K562 (cell line): Measurements from ENCODE around the gene KIF9. TPM values are rescaled to one million over a fixed set of nuclear protein-coding genes. Genes with fewer than 3 reads are reported as not detected.
"Not testable (repeated sequence)": the region's sequence is repeated elsewhere in the genome, so short reads cannot be mapped to it uniquely, and the experiment has no call there.

Experiments used
- ATAC-seq: fragments of 200-7000 bp; cut with Tn5 transposase; 3 replicates; pipeline ENCODE4 v1.9.1; 2020; ENCODE audit warnings: moderate library complexity
- BruUV-seq: library from RNA; stranded (reverse); fragments of 400-500 nt; replicated peaks from 2 replicates; lab custom pipeline; 2021; lab: Mats Ljungman, UMichigan
- CTCF ChIA-PET: fragments of 300-600 bp; formaldehyde crosslinking; extraction: SDS; loops from one replicate; lab custom pipeline; 2021; ENCODE audit warnings: low intra/inter-chr PET ratio; lab: Yijun Ruan, JAX
- POLR2A ChIA-PET: fragments of 300-600, 350-650 bp; sonication (Branson Sonifier 250); formaldehyde crosslinking; extraction: SDS; loops from one replicate; lab custom pipeline; 2021; ENCODE audit warnings: antibody characterized with exemption, inconsistent platforms; lab: Yijun Ruan, JAX
- DNase-seq, 4 experiments: peaks; one replicate each; pipeline versions ENCODE4 v3.0.0 to v3.0.0-alpha.2; 2011 to 2018; ENCODE audit warnings: low spot score in 3 of 4, mixed read lengths in 3 of 4; ENCODE audit errors: extremely low read depth in 1 of 4
- FAIRE-seq: peaks from 2 replicates; lab custom pipeline; 2011; peaks lifted over from hg19 to GRCh38; lab: Jason Lieb, UNC
- H2AFZ ChIP-seq: 2 replicates; pipeline ENCODE4 v1.6.0; 2011; ENCODE audit warnings: low read depth, low read length, control low read depth, inconsistent platforms
- H3K27ac ChIP-seq: fragments of 200-600 bp; 3 replicates; pipeline ENCODE4 v1.8.0; 2011; ENCODE audit warnings: low read depth, mild to moderate bottlenecking, control low read depth, inconsistent platforms, low read length, moderate library complexity, mixed read lengths; ENCODE audit errors: extremely low read depth
- H3K27me3 ChIP-seq, 2 experiments: fragments of 300-600 bp in 1 of 2; 2 replicates in 1 of 2; 3 replicates in 1 of 2; pipeline versions ENCODE4 v1.6.0 to v1.8.0; 2011; ENCODE audit warnings: inconsistent platforms in 2 of 2, low read length in 2 of 2, mild to moderate bottlenecking in 1 of 2, mixed read lengths in 1 of 2, moderate library complexity in 1 of 2; ENCODE audit not compliant: control insufficient read depth in 2 of 2, insufficient read depth in 2 of 2
- H3K36me3 ChIP-seq: fragments of 300-600 bp; 3 replicates; pipeline ENCODE4 v1.8.0; 2011; ENCODE audit warnings: mild to moderate bottlenecking, low read length, inconsistent platforms; ENCODE audit not compliant: control insufficient read depth, insufficient read depth
- H3K4me1 ChIP-seq, 2 experiments: fragments of 200-600 bp in 1 of 2; replicated peaks in 1 of 2; 2 replicates in 1 of 2; 3 replicates in 1 of 2; pipeline versions ENCODE4 v1.5.1 to v1.8.0; 2011; ENCODE audit warnings: inconsistent platforms in 2 of 2, low read length in 2 of 2, mild to moderate bottlenecking in 1 of 2, mixed read lengths in 1 of 2, moderate library complexity in 1 of 2; ENCODE audit not compliant: control insufficient read depth in 2 of 2, insufficient read depth in 2 of 2
- H3K4me2 ChIP-seq: 2 replicates; pipeline ENCODE4 v1.6.1; 2011; ENCODE audit warnings: low read length, control low read depth, inconsistent platforms, mixed read lengths; ENCODE audit not compliant: insufficient read depth
- H3K4me3 ChIP-seq: fragments of 200-600 bp; sonication (generic), shearing (Covaris generic); 2 replicates; pipeline ENCODE4 v1.5.1; 2016; ENCODE audit warnings: control low read depth, inconsistent platforms
- H3K79me2 ChIP-seq: fragments of 200-600 bp; 3 replicates; pipeline ENCODE4 v1.8.0; 2011; ENCODE audit warnings: low read length, inconsistent platforms; ENCODE audit not compliant: control insufficient read depth, insufficient read depth
- H3K9ac ChIP-seq, 2 experiments: 2 replicates each; pipeline versions ENCODE4 v1.6.0 to v1.6.1; 2011; ENCODE audit warnings: low read depth in 2 of 2, low read length in 2 of 2, control low read depth in 1 of 2, inconsistent platforms in 1 of 2, mild to moderate bottlenecking in 1 of 2, mixed read lengths in 1 of 2; ENCODE audit not compliant: insufficient read depth in 1 of 2
- H3K9me1 ChIP-seq: one replicate; pipeline ENCODE4 v1.6.0; 2011; ENCODE audit warnings: inconsistent platforms, mild to moderate bottlenecking, low read length, moderate library complexity; ENCODE audit not compliant: control insufficient read depth, insufficient read depth
- H3K9me3 ChIP-seq: replicated peaks from 2 replicates; pipeline ENCODE4 v1.5.1; 2011; ENCODE audit warnings: low read depth, low read length, inconsistent platforms; ENCODE audit not compliant: control insufficient read depth, insufficient read depth
- H4K20me1 ChIP-seq: replicated peaks from 2 replicates; pipeline ENCODE4 v1.6.1; 2011; ENCODE audit warnings: low read length, inconsistent platforms, mixed read lengths; ENCODE audit not compliant: control insufficient read depth, insufficient read depth
- ATF3 ChIP-seq, 2 experiments: fragments of 450-650 bp in 1 of 2; sonication (generic) in 1 of 2; formaldehyde crosslinking in 1 of 2; IDR thresholded peaks in 1 of 2; conservative IDR thresholded peaks in 1 of 2; 2 replicates each; pipeline versions ENCODE4 v1.6.1 to v1.8.1; 2016 to 2023; ENCODE audit warnings: mild to moderate bottlenecking in 2 of 2, moderate library complexity in 2 of 2, inconsistent platforms in 1 of 2, missing genetic modification reagents in 1 of 2
- JUND ChIP-seq, 2 experiments: IDR thresholded peaks; 2 replicates in 1 of 2; 3 replicates in 1 of 2; pipeline ENCODE4 v1.6.1; 2011; ENCODE audit warnings: borderline replicate concordance in 2 of 2, low read depth in 2 of 2, low read length in 2 of 2, improper control_type of control experiment in 1 of 2, missing biosample characterization in 1 of 2, missing genetic modification characterization in 1 of 2, missing genetic modification reagents in 1 of 2
- WGBS: fragments of 100-300 bp; shearing (Covaris generic); methylation state at CpG from one replicate; pipeline ENCODE4 v1.1.6; 2016; ENCODE audit warnings: low coverage, mixed read lengths; ENCODE audit not compliant: insufficient coverage; ENCODE audit errors: missing lambda C conversion rate; 5-methylcytosine and 5-hydroxymethylcytosine counted together
- in situ Hi-C: fragments of 300-500 bp; cut with MboI; formaldehyde crosslinking; loops from 4 replicates; pipeline ENCODE4 v1.15.0; 2018; ENCODE audit warnings: inconsistent platforms, mixed read lengths
- intact Hi-C: fragments of 100-400 bp; cut with micrococcal nuclease; formaldehyde crosslinking; loops from 2 replicates; pipeline ENCODE4 v1.14.2; 2022
- polyA plus RNA-seq, 8 experiments: library from polyadenylated mRNA; depleted of rRNA in 4 of 8; stranded (reverse) in 5 of 8; unstranded in 3 of 8; fragments of >200 nt; fragmentation: Nextera tagmentation in 2 of 8; fragmentation: Illumina TruSeq in 1 of 8; extraction: Ambion mirVana in 2 of 8; extraction: Trizol in 1 of 8; gene quantifications; 2 replicates each; pipeline versions ENCODE4 v1.2.1 to v1.2.3, GENCODE V29; 2011 to 2014; ENCODE audit warnings: inconsistent platforms in 1 of 8, missing spikeins in 1 of 8
- total RNA-seq, 7 experiments: library from RNA; depleted of rRNA in 6 of 7; stranded (reverse); fragments of >200 nt in 6 of 7; fragmentation: Illumina TruSeq in 2 of 7; extraction: Trizol in 2 of 7; gene quantifications; 2 replicates each; pipeline versions ENCODE4 v1.2.1 to v1.2.3, GENCODE V29; 2011 to 2021; ENCODE audit warnings: low replicate concordance in 1 of 7

Gene KIF9
- total and polyA plus RNA-seq, 9 of the 15 experiments (the other 6 are each of a cell fraction or from before 2014, with no cell fraction given) = 16.9 to 56.9 (median 25.0) TPM

- POLR2A ChIA-PET = interaction anchor here (0.6 to 0.9 kb wide), 3 partner anchors 8 to 153 kb away, joined by 3 to 4 read pairs (median 3); no protein-coding TSS in a partner anchor
- H3K27me3 ChIP-seq; H4K20me1 ChIP-seq; ATAC-seq; FAIRE-seq; H3K27ac ChIP-seq; H2AFZ ChIP-seq; CTCF ChIA-PET; intact Hi-C loops; H3K4me3 ChIP-seq; H3K4me2 ChIP-seq; in situ Hi-C loops; H3K9me1 ChIP-seq; BruUV-seq; H3K9ac ChIP-seq; H3K9me3 ChIP-seq; DNase-seq; TF ChIP-seq JUND (tag; IDR thresholded peaks at IDR 0.05; ENCODE audit: borderline replicate concordance, low read depth, low read length); ATF3 (CRISPR knock-in tag; conservative IDR thresholded peaks at IDR 0.05): not testable (repeated sequence)
- TF ChIP-seq JUND (IDR thresholded peaks at IDR 0.05; ENCODE audit: borderline replicate concordance, low read depth, low read length) (peak; percentile 20; the same call in 1 of the 2 replicates), ATF3 (IDR thresholded peaks at IDR 0.05) (0 out of 2 replicates have a peak, but pooled peaks have one; percentile 27)
- WGBS = 68% methylated on average over 1 of the region's 1 CpG
- H3K79me2 ChIP-seq = peaks cover 57% of the 10 kb centered on the region
- peaks cover 23% of the 10 kb centered on the region for H3K36me3 ChIP-seq
- H3K4me1 ChIP-seq = peaks cover 16 to 46% of the 10 kb centered on the region in 2 experiments
Measured at GRCh38 chr3:47316151-47316550, 33.6 kb upstream of the KIF9 start.
